Left hindlimb (tissue), 1 donor: ENCODE results near the gene SLCO3A1.

ENCODE experiments used
- DNase-seq: peaks from one replicate; pipeline ENCODE4 v3.0.0-alpha.2; 2018

The SLCO3A1 gene

DNA sequence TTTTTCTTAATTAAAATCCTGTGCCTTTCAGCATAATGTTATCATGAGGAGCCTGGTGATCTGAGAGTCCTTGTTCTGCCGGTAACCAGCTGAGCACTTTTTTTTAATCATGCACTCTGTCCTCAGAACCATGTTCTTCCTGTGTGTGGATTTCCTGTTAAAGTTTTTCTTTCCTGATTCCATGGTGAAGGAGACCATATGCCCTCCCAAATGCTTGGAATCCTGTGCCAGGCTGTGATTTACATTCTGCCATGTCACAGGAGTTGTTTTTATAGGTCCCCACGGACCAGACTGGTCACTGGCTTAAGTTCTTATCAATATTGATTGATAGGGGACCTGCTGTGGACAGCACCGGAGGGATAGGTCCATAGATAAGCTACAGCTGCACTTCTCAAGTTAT, 257.8 kb downstream of the SLCO3A1 start:
- no peak for DNase-seq

DNA sequence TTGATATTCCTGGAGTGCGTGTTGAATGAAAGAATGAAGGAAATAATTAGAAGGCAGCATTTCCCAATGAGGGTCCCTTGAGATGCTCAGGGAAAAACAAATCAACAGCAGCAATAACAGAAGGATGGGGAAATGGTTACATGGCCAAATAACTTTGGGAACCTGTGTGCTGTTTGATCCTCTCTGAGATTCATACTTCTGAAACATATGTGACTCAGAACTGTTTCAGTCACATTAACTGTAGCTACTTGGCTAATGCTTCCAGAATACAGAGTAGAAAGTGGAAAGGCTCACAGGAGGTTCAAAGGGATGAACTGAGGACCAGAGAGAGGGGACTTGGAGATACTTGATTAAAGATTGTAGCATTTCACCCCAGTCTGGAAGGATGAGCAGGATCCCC, 258.2 kb downstream of the SLCO3A1 start:
- DNase-seq: no peak

DNA sequence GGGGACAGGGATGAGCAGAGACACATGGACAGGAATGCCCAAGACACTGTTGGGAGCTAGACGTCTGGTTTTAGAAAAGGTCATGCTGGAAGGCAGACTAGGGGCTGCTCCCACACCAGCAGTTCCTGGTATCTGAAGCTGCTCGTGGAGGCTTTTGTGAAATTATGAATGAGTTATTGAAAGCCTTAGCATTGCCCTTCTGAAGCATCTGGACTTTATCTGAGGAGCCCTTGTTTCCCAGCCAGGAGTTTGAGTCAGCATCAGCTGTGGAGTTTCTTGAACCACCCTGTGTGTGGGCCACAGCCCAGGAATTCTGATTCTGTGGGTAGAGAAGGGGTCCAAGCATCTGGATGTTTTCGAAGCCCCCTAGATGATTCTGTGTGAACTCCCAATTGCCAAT, 258.7 kb downstream of the SLCO3A1 start:
- DNase-seq: no peak

DNA sequence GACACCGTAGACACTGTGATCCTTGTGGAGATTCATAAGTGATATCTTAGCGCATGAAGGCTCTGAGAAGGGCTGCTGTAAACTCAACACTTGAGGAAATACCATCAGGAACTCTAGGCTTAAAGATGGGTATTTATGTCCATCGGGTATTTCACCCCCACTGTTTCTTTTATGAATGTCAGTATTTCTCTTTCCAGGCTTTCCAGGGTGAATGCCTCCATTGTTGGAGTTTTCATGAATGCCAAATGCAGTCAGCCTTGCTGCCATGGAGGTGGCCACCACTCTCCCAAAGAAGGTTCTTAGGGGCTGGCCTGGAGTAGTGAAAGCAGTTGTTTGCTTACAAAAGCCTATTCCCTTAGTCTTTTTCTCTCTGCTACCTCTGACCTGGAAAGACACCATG, 259.2 kb downstream of the SLCO3A1 start:
- DNase-seq: no peak

DNA sequence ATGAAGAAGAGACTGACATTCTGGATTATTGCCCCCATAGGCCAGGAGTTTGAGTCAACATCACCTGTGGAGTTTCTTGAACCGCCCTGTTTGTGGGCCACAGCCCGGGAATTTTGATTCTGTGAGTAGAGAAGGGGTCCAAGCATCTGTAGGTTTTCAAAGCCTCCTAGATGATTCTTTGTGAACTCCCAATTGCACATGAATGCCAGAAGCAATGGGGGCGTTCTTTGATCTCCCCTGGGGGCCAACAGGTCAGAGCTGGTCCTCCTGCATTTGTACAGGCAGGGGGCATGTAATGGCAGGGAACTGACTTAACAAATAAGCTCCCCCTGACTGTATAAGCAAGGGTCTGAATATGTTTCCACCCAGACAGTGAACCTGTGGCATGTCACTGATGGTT, 260.3 kb downstream of the SLCO3A1 start:
- DNase-seq: no peak

DNA sequence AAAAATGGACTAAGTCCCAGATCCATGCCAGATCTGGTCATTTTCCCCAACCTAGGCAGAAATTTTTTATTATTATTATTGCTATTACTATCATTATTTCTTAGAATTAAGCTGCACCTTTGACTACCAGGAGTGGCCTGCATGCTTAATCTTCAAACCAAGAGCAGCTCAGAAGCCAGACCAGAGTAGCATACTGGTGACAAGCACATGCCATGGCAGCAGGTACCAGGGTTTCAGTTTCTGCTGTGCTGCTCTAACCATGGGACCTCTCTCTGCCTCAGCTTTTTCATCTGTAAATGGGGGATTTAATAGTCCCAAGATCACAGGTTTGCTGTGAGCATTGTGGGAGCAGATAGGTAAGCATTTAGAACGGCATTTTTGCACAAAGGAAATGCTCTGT, 262.3 kb downstream of the SLCO3A1 start:
- no peak for DNase-seq

DNA sequence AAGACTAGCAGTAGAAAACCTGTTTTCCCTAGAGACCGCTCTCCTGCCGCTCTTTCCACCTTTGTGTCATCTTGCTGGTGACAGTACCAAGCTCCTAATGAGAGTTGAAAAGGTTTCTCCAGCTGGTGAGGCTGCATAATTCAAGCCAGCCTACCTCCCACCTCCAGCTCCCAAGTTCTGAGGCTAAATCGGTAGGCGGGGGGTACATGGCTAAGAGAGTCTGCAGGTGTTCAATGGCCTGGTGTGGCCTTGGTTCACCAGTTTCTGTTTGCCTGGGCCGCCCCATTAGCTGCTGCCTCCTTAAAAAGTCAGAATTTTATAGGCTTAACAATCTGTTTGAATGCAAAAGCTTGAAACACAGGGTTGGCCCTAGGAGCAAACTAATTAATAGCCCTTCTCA, 262.8 kb downstream of the SLCO3A1 start:
- DNase-seq: no peak

DNA sequence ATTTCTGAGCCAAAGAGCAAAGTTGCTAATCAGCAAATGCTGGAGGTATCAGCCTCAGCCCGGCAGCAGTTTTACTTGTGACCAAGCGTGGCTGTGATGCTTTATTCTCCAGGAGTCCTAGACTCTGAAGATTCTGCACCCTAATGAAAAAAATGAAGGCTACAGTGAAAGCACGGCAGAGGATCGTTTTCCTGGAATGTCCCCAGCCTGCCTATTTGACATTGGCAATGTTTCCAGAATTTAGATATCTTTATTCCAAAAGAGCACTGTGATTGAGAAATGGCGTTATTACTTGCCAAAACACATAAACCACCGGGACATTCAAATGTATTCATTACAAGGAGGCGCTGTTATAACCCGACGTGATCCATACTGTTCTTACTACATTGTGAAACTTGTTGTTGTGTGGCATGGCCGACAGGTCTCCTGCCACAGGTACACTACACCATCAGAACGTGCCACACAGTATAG, 263.8 kb downstream of the SLCO3A1 start:
- no peak for DNase-seq

DNA sequence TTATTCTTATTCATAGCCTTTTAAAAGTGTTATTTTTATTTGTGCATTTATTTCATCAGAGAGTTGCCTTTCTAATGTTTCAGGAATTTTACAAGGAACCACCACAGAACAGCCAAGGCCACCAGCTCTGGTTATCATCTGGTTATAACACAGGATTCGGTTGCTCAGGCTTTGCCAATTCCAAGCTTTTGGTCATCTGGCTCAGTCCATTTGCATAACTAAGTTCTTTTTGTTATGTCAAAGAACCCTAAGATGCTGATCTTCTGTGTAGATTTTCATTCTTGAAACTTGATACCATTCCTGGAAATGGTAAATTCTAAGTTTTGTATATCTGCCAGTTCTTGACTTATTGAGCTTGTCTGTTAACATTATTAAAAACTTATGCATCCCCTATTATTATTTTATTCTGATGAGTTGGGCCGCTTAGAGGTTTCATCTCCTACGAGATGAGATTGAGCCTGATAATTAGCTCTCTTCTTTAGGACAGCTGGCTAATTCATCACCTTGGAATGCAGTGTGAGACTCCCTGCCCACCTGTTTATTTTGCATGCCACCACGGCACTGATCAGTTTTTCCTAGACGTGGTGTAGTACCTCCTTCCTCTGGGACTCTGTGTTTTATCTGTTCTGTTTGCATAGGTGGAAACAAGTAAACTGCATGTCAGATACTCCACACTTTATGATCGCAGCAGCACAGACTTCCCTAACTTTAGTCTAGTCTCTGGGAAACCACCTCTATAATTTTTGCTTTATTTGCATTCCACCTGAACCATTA, 264.8 kb downstream of the SLCO3A1 start:
- DNase-seq: no peak

DNA sequence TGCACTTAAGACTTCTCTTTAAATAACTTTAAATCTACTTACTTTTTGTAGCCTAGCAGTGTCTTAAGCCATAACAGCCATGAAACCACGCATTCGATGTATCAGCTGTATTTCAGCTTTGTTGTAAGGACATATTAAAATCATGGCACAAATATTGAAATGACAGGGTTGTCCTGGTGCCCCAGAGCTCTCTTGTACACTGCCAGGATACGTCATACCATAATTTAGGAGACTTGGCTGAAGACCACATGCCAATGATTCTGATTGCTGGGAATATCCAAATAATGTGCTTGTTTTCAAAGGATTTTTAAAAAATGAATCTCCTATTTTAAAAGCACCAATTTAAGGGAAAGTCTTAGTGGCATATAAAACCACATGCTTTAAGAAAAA, 265.4 kb downstream of the SLCO3A1 start:
- no peak for DNase-seq

DNA sequence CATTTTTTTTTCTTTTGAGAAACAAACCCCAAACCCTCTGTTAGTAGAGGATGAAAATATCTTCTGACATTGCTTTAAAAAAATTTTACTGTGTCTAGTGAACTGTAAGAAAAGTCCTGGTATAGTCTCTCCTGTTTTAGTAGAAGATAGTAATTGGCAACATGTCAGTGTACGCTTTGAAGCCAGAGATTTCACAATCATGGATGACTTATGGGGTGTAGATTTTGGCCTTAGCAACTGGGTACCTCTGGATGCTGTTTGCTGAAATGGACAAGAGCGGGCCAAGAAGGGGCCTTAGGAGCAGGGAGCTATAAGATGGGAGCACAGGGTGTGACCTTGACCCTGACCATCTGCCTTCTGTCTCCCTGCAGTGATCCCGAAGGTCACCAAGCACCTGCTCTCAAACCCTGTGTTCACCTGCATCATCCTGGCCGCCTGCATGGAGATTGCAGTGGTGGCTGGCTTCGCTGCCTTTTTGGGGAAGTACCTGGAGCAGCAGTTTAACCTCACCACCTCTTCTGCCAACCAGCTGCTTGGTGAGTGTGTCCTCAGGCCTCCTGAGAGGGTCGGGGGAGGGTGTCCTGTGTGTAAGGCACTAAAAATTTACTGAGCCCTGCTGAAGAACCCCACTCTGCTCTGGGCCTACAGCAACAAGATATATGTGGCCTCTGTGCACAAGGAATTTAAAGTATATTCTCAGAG, 266.7 kb downstream of the SLCO3A1 start:
- DNase-seq: no peak

DNA sequence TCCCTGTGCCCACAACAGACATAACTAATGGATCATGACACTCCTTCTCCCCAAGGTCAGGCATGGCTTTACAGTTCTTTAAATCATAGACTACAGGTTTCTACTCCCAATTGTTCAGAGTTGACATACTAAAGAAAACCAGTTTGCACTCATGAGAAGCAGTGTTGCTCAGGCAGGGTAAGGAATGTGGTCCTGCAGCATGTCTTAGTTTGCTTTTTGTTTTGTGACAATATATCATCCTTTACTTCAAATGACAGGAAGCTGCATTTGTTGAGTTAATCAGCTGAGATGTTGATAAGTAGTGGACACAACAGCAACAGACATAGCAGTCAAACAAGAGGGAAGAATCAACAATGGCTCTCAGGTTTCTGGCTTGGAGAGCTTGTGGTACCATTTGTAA, 267.5 kb downstream of the SLCO3A1 start:
- DNase-seq: no peak

DNA sequence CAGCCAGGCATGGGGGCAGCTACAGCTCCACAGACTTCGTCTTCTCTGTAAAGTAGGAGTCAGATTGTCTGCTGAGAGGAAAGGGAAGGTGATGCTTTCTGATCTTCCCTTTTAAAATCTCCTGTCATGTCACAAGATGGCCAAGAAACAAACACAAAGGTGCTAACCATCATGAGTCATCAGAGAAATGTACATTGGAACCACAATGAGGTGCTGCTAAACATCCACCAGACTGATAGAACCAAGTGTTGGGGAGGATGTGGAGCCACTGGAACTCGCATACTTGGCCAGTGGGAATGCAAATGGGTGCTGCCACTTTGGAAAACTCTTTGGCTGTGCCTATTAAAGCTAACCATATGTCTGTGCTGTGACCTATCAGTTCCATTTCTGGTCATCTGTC, 268.8 kb downstream of the SLCO3A1 start:
- DNase-seq: no peak

DNA sequence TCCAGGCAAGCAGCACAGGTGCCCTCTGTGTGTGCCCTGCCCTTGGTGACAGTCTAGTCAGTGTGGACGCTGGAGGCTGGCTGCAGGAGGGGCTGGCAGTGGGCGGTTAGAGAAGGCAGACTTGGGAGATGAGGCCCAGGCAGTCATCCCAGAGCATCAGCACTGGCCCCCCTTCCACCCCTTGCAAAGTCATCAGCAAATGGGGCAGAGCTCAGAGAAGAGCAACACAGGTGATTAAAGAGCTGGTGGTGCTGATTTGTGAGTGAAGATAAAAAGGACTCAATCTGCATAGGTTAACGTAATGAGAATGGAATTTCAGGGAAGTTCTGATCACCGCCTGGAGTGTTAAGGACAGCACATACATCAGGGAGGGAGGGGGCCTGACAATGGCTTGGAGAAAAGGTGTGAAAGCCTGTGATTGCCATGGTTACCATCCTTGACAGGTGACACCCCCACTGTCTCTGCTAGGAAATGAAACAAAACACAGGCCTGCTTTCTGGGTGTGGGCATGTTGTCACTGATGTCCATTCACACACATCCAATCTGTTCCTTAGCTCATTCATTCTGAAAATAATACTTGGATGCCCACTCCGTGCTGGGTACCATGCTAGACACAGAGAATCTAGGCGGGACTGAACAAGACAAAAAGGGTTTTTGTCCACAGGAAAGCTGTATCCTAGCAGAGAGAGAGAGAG, 270.6 kb downstream of the SLCO3A1 start:
- no peak for DNase-seq

DNA sequence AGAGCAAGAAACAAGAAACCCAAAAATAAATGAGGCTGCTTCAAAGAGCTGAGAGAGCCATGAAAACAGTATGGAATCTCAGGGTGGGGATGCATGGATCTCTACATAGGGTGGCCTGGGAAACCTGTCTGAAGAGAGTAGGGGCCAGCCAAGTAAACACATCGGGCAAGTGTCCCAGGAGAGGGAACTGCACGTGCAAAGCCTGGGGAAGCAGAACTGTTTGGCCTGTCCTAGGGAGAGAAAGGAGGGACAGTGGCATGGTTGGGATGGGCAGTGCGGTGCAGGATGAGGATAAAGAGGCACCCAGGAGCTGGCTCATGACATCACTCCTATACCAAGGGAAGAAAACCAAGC, 271.1 kb downstream of the SLCO3A1 start:
- no peak for DNase-seq

DNA sequence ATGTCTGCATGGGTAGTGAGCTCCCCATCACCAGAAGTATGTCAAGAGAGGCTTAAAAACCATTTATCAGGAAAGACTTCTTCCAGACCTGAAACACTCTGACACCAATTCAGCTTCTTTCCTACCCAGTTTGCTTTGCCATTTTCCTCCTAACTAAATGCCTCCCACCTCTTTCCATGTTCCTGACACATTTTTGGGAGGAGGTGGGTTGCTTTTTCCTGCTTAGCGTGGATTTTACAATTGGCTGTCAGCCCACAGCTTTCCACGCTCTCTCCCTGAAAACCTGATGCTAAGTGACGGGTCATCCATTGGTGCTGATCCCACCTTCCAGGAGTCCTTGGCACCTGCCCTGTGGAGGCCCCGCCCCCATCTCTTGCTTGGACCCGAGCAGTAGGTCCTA, 275.3 kb downstream of the SLCO3A1 start:
- no peak for DNase-seq

DNA sequence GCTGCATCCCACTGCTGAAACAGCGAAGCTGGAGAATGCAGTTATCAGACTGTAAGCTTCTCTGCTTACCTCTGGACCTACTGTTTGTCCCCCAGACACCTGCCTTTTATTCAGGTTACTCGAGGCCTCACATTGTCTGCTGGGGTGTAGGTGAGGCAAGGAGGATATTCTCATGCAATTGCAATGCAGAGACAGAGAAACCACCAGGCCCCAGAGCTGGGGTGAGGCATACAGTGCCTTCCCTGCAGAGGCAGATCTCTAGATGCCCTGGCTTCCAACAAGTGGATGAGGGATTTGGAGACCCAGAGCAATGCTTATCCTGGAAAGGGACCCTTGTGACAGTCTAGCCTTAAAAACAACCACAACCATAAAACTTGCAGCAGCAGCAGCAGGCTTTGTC, 276.7 kb downstream of the SLCO3A1 start:
- no peak for DNase-seq

DNA sequence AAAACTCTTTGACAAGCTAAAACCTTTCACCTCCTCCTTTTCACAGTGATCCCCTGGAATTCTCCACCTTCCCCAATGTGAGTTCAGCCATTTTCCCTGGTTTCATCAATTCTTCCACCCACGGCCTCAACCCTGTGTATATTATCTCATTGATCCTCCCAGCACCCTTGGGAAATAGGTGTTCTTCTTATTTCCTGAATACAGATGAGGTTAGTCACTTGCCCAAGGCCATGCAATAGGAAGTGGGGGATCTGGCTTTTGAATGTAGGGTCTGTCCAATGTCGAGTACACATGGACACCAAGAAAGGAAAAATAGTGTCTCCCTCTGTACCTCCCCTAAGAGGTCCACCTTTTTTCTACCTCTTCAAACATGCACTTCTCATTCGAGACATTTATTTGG, 277.4 kb downstream of the SLCO3A1 start:
- DNase-seq: no peak

DNA sequence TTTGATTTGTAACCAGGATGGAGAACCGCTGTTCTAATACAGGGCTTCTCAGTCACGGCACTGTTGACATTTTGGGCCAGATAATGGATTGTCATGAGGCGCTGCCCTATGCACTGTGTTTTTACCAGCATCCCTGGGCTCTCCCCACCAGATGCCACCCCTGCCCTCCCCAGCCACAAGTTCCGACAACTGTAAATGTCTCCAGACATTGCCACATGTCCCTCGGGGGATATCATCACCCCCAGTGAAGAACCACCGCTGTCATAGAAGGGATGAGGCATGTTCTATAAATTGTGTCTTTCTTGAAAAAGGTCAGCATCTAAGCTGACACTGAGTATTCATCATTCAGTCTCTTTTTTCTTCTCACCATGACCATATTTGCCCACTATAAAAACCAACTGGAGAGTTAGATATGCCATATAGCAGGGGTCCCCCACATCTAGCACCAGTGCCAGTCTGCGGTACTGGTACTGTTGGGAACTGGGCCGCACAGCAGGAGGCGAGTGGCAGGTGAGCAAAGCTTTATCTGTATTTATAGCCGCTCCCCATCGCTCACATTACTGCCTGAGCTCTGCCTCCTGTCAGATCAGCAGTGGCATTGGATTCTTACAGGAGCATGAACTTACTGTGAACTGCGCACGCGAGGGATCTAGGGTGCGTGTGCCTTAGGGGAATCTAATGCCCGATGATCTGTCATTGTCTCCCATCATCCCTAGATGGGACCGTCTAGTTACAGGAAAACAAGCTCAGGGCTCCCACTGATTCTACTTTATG, 279.7 kb downstream of the SLCO3A1 start:
- DNase-seq: no peak

DNA sequence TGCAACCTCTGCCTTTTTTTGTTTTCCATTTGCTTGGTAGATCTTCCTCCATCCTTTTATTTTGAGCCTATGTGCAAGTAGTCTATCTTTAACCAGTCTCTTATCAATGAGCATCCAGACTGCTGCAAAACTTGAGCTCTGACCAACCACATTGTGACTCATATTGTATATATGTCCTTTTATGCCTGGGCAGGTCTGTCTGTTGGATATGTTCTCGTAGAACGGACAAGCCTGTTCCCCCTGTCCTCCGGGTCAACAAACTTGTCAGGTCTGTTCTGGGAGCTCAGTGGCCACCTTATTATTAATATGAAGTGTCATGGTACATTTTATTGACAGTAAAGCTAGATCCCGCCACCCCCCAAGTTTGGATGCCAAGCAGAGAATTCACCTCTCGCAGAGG, 287.3 kb downstream of the SLCO3A1 start:
- no peak for DNase-seq

DNA sequence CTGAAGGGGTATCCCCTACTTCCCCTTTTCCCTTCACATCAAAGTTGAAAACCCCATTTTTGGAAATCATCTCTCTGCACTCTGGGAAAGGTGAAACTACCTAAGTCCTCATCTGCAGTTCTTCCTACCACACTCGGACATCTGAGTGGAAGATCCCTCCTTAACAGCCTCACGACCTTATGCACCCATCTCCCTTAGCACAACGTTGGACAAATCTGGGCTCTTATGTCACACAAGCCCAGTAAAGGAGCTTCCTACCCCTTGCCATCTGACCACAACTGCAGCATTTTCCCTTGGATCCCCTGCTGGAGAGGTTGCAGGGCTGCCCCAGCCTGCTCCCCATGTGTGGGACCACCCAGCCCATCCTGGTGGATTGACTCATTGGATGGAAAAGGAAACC, 288.1 kb downstream of the SLCO3A1 start:
- DNase-seq: no peak

DNA sequence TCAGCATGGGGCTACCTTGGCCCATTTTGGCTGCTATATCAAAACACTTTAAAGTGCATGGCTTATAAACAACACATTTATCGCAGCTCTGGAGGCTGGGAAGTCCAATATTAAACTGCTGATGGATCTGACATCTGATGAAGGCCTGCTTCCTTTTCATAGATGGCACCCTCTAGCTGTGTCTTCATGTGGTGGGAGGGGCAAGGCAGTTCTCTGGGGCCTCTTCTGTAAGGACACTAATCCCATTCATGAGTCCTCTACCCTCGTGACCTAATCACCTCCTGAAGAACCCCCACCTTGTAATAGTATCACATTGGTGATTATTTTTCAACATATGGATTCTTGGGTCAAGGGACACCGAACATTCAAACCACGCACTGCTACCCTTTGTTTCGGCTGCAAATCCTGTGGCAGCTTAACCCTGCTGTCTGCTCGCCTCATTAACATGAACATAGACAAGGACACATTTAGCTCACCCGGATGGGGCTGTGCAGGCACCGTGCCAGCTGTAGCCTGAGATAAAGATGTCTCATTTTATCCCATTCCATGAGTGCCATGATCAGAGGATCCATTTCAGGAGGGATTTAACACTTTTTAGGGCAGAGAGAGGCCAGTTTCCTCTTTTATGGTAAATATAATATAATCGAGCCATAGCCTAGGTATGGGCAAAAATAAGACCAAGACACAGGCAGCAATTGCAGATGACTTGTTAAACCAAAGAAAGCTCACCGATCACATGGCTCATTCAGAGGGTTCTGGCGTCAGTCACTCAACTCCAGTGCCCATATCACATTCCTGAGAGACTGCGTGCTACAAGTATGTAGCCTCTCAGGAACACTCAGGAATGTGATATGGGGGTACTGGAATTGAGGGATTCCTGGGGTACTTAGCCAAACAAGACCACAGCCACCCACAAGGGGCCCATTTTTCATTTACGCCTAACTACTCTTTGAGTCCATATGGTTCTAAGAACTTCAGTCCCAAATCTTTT, 289.0 kb downstream of the SLCO3A1 start:
- no peak for DNase-seq
